Kidney epithelial cell (primary cell): ENCODE data around the gene NOL7. TPM values are rescaled to one million over a fixed set of nuclear protein-coding genes. Genes with fewer than 3 reads are reported as not detected.

Experiments
- DNase-seq: peaks from one replicate; pipeline ENCODE4 v3.0.0-alpha.2; 2010; ENCODE audit warnings: low read depth
- H3K27me3 ChIP-seq: 2 replicates; pipeline ENCODE4 v1.6.0; 2011; ENCODE audit warnings: low read length; ENCODE audit not compliant: control insufficient read depth, insufficient read depth
- H3K36me3 ChIP-seq: 2 replicates; pipeline ENCODE4 v1.5.1; 2011; ENCODE audit warnings: low read length; ENCODE audit not compliant: control insufficient read depth, insufficient read depth
- H3K4me3 ChIP-seq: 2 replicates; pipeline ENCODE4 v1.5.1; 2011; ENCODE audit warnings: low read depth, mild to moderate bottlenecking, control low read depth, low read length
- CTCF ChIP-seq: IDR thresholded peaks from 2 replicates; pipeline ENCODE4 v1.5.1; 2011; ENCODE audit warnings: mild to moderate bottlenecking, moderate library complexity, low read length, control low read depth, inconsistent platforms; ENCODE audit not compliant: insufficient read depth, poor library complexity, severe bottlenecking
- total RNA-seq: library from RNA; depleted of rRNA; stranded (reverse); fragments of >200 nt; gene quantifications from 2 replicates; pipeline ENCODE4 v1.2.3, GENCODE V29; 2015

The NOL7 gene
- total RNA-seq, 1 donor from 2014 or later: 178 TPM

GRCh38 chr6:13629459-13630116 lies 14.5 kb downstream of the NOL7 start:
- no peak for DNase-seq
- Histone ChIP-seq H3K27me3 (no peaks in the 10 kb centered on the region), H3K36me3 (peaks cover 3% of the 10 kb centered on the region), H3K4me3 (no peak overlapping the region)
- no peak for TF ChIP-seq CTCF

GRCh38 chr6:13630499-13630898 lies 15.4 kb downstream of the NOL7 start:
- Histone ChIP-seq H3K27me3 (no peaks in the 10 kb centered on the region), H3K36me3 (no peaks in the 10 kb centered on the region), H3K4me3 (no peak overlapping the region)
- DNase-seq: no peak
- no peak for TF ChIP-seq CTCF

- Histone ChIP-seq H3K4me3 (no peak overlapping the region), H3K36me3 (peaks cover under 1% of the 10 kb centered on the region), H3K27me3 (no peaks in the 10 kb centered on the region)
- no peak for TF ChIP-seq CTCF
- no peak for DNase-seq
Measured at GRCh38 chr6:13633343-13633742, 18.2 kb downstream of the NOL7 start.

- no peak for TF ChIP-seq CTCF
- Histone ChIP-seq H3K36me3 (peaks cover 1% of the 10 kb centered on the region), H3K4me3 (no peak overlapping the region), H3K27me3 (no peaks in the 10 kb centered on the region)
- DNase-seq: no peak
Measured at GRCh38 chr6:13635948-13636658, 21.0 kb downstream of the NOL7 start.

- H3K4me3 ChIP-seq: no peak overlapping the region
- H3K36me3 ChIP-seq: peaks cover 1% of the 10 kb centered on the region
- no peaks in the 10 kb centered on the region for H3K27me3 ChIP-seq
- TF ChIP-seq CTCF: no peak
- no peak for DNase-seq
Measured at GRCh38 chr6:13638014-13638413, 22.9 kb downstream of the NOL7 start.
